Measurements from ENCODE around the gene RARS2.

Gene RARS2

DNA sequence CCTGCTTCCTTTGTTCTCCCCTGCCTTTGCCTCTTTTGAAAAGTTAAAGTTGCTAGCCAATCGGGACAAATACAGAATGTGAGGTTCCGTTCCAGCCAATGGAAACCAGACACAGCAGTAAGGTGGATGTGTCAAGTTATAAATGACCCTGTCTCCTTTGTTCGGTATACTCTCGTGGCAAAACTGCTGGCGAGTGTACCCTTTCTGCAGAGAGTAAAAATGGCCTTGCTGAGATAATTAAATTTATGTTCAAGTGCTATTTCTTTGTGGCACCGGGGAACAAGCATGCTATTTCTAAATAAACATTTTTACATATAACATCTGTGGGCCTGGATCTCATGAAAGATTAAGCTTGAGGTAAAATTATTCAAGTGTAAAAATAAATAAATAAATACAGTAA is 50.2 kb downstream of the RARS2 start:
- Histone ChIP-seq H3K27ac (no peak overlapping the region), H3K36me3 (replicated peaks) (peaks cover 36% of the 10 kb centered on the region), H3K27me3 (replicated peaks) (no peaks in the 10 kb centered on the region), H3K4me3 (ENCODE audit: low read depth, low read length) (no peak overlapping the region)
- in situ Hi-C loops (cut with HindIII; ENCODE audit: low pct_ligation_motif_present, low sequenced_read_pairs) = no loop called here
- no peak for DNase-seq
- TF ChIP-seq, protein P1, sequence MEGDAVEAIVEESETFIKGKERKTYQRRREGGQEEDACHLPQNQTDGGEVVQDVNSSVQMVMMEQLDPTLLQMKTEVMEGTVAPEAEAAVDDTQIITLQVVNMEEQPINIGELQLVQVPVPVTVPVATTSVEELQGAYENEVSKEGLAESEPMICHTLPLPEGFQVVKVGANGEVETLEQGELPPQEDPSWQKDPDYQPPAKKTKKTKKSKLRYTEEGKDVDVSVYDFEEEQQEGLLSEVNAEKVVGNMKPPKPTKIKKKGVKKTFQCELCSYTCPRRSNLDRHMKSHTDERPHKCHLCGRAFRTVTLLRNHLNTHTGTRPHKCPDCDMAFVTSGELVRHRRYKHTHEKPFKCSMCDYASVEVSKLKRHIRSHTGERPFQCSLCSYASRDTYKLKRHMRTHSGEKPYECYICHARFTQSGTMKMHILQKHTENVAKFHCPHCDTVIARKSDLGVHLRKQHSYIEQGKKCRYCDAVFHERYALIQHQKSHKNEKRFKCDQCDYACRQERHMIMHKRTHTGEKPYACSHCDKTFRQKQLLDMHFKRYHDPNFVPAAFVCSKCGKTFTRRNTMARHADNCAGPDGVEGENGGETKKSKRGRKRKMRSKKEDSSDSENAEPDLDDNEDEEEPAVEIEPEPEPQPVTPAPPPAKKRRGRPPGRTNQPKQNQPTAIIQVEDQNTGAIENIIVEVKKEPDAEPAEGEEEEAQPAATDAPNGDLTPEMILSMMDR (IDR thresholded peaks at IDR 0.05; ENCODE audit: low read depth, low read length, missing control alignments) = no peak

DNA sequence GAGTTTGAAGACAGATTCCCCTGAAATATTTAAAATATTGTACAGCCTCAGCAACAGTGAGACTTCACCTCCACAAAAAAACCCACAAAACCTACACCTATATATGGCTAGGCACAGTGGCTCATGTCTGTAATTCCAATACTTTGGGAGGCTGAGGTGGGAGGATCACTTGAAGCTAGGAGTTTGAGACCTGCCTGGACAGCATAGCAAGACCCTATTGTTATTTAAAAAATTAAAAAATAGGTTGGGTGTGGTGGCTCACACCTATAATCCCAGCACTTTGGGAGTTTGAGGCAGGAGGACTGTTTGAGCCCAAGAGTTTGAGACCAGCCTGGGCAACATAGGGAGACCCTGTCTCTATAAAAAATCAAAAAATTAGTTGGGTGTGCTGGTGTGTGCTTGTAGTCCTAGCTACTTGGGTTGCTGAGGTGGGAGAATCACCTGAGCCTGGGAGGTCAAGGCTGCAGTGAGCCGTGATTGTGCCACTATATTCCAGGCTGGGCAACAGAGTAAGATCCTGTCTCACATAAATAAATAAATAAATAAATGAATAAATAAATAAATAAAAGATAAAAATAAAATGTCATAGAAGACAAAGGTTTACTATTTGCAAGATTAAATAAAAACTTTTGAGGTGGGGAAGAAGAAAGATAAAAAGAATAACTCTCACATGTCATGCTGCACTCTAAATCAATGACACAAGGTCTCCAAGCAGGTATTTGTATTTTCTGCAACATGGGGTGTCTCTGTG is 51.1 kb downstream of the RARS2 start:
- peaks cover 34% of the 10 kb centered on the region for H3K36me3 ChIP-seq (replicated peaks)
- DNase-seq = no peak
- no peaks in the 10 kb centered on the region for H3K27me3 ChIP-seq (replicated peaks)
- TF ChIP-seq, protein P1 (IDR thresholded peaks at IDR 0.05; ENCODE audit: low read depth, low read length, missing control alignments) = no peak
- H3K4me3 ChIP-seq (ENCODE audit: low read depth, low read length) = no peak overlapping the region
- in situ Hi-C loops (cut with HindIII; ENCODE audit: low pct_ligation_motif_present, low sequenced_read_pairs) = no loop called here
- H3K27ac ChIP-seq = no peak overlapping the region

DNA sequence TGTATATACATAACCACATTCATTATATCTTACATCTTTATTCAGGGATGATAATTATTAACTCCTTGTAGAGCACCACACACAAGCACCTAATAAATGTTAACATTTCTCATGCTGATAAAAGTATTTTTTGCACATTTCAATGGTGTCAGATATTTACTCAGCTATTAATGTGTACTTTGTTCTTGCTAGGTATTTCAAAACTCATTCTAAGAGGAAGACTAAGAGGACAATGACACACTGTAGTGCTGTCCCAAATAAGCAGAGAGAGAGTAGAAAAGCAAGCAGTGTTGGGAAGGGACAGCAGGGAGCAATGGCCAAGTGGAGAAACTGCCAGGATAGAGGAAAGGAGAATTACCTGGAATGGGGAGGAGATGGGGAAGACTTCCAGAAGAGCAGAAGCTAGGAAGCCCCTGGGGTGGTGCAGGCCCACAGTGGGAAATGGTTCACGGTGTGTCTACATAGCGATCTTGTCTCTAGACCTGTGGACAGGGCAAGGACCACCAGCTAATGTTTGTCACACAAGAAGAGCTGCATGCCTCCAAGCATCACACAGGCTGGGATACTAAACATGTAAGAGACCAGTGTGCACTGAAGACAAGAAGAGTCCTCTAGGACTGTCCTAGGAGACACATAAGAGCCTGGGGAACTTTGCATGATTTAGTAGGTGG is 55.3 kb downstream of the RARS2 start:
- DNase-seq = no peak
- H3K4me3 ChIP-seq (ENCODE audit: low read depth, low read length) = no peak overlapping the region
- peaks cover 15% of the 10 kb centered on the region for H3K36me3 ChIP-seq (replicated peaks)
- TF ChIP-seq, protein P1 (IDR thresholded peaks at IDR 0.05; ENCODE audit: low read depth, low read length, missing control alignments) = no peak
- no peak overlapping the region for H3K27ac ChIP-seq
- in situ Hi-C loops (cut with HindIII; ENCODE audit: low pct_ligation_motif_present, low sequenced_read_pairs) = no loop called here
- H3K27me3 ChIP-seq (replicated peaks) = no peaks in the 10 kb centered on the region

DNA sequence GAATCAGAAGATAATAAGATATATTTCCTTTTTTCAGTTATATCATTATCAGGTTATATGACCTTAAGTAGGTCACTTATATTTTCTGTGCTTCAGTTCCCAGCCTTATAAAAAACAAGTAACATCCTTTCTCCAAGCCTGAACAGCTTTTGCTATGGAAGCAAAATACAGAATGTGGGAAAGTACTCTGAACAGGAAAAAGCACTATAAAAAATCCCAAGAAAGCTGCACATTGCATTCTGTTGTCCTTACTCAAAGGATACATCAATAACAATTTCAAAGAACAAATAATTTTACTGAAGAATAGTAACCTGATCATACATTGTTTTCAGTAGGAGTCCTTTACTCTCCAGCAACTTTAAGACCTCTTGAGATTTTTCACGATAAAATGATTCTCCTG is 60.6 kb downstream of the RARS2 start:
- TF ChIP-seq, protein P1 (IDR thresholded peaks at IDR 0.05; ENCODE audit: low read depth, low read length, missing control alignments) = no peak
- H3K4me3 ChIP-seq (ENCODE audit: low read depth, low read length) = no peak overlapping the region
- no peak for DNase-seq
- H3K27ac ChIP-seq = no peak overlapping the region
- H3K27me3 ChIP-seq (replicated peaks) = no peaks in the 10 kb centered on the region
- in situ Hi-C loops (cut with HindIII; ENCODE audit: low pct_ligation_motif_present, low sequenced_read_pairs) = no loop called here
- peaks cover 9% of the 10 kb centered on the region for H3K36me3 ChIP-seq (replicated peaks)

DNA sequence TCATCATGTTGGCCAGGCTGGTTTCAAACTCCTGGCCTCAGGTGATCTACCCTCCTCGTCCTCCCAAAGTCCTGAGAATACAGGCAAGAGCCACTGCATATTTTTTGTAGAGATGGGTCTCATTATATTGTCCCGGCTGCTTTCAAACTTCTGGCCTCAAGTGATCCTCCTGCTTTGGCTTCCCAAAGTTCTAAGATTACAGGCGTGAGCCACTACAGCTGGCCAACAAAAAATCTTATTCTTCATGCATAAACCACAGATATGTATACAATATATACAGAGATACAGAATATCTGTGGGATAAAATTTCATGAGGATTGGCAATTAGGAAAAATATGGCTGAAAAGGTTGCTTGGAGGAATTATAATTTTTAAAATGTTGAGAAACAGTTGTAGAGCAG is 67.1 kb downstream of the RARS2 start:
- H3K27ac ChIP-seq = no peak overlapping the region
- TF ChIP-seq, protein P1 (IDR thresholded peaks at IDR 0.05; ENCODE audit: low read depth, low read length, missing control alignments) = no peak
- H3K36me3 ChIP-seq (replicated peaks) = peaks cover 21% of the 10 kb centered on the region
- no peaks in the 10 kb centered on the region for H3K27me3 ChIP-seq (replicated peaks)
- in situ Hi-C loops (cut with HindIII; ENCODE audit: low pct_ligation_motif_present, low sequenced_read_pairs) = no loop called here
- H3K4me3 ChIP-seq (ENCODE audit: low read depth, low read length) = no peak overlapping the region
- DNase-seq = no peak

Measured in brain microvascular endothelial cell (primary cell).